Tibial nerve (tissue), 3 donors: ENCODE measurements around the gene NEK4.

Experiments
- CTCF ChIP-seq, 5 experiments: fragments of 200-600 bp in 3 of 5; fragments of 450-650 bp in 2 of 5; sonication (generic) in 3 of 5; IDR thresholded peaks; one replicate each; pipeline ENCODE4 v1.5.1; 2016 to 2019; ENCODE audit warnings: antibody characterized with exemption in 5 of 5, mild to moderate bottlenecking in 3 of 5, moderate library complexity in 2 of 5
- POLR2A ChIP-seq, 2 donors: fragments of 450-650 bp; IDR thresholded peaks; one replicate each; pipeline ENCODE4 v1.6.1; 2017; ENCODE audit warnings: antibody characterized with exemption in 2 of 2, mild to moderate bottlenecking in 2 of 2, moderate library complexity in 2 of 2

- TF ChIP-seq CTCF (IDR thresholded peaks at IDR 0.05), result no peak
- no peak for TF ChIP-seq POLR2A (IDR thresholded peaks at IDR 0.05)
Measured at GRCh38 chr3:52705438-52705687, 65.4 kb downstream of the NEK4 start.
